Measurements from ENCODE around the gene TEX264. TPM values are rescaled to one million over a fixed set of nuclear protein-coding genes. Genes with fewer than 3 reads are reported as not detected.

Gene TEX264
- total and polyA plus RNA-seq, 3 experiments from 2014 or later = 48.2 to 110 (median 52.3) TPM

- peak overlapping the region in 1 of 7 donors; percentile 56 for H3K4me3 Mint-ChIP-seq
- no peak overlapping the region for H3K27ac ChIP-seq (ENCODE audit: low read depth, low read length)
- peaks cover 6 to 41% (median 13%) of the 10 kb centered on the region in 3 donors for H3K36me3 Mint-ChIP-seq
- ChIA-PET CTCF (interaction anchor here (0.7 to 10.5 kb wide), 2 partner anchors 8 to 176 kb away, joined by 3 to 188 read pairs; partner anchors contain the start of gene DCAF1), POLR2A (no interaction called here)
- no peaks in the 10 kb centered on the region for H3K9me3 ChIP-seq (ENCODE audit: low read length)
- H3K9me3 Mint-ChIP-seq = no peaks in the 10 kb centered on the region
- DNase-seq = no peak
- peaks cover 23% of the 10 kb centered on the region for H3K36me3 ChIP-seq (ENCODE audit: insufficient read depth, low read length)
- peaks cover 96% of the 10 kb centered on the region for H3K4me1 ChIP-seq (ENCODE audit: insufficient read depth, low read length)
- peaks cover 0 to 2% of the 10 kb centered on the region in 2 donors for H3K27me3 Mint-ChIP-seq
- H3K27ac Mint-ChIP-seq = peak overlapping the region; percentile 44 to 94 (median 78)
- peaks cover 77 to 98% (median 96%) of the 10 kb centered on the region in 3 donors for H3K4me1 Mint-ChIP-seq
- H3K27me3 ChIP-seq (ENCODE audit: insufficient read depth, low read length, poor library complexity, severe bottlenecking) = no peaks in the 10 kb centered on the region
- no peak overlapping the region for H3K4me3 ChIP-seq (ENCODE audit: low read length)
Measured at GRCh38 chr3:51677358-51677757, 6.3 kb downstream of the TEX264 start.

- Histone ChIP-seq H3K4me3 (ENCODE audit: low read length) (no peak overlapping the region), H3K27ac (ENCODE audit: low read depth, low read length) (no peak overlapping the region), H3K9me3 (ENCODE audit: low read length) (no peaks in the 10 kb centered on the region), H3K36me3 (ENCODE audit: insufficient read depth, low read length) (peaks cover 23% of the 10 kb centered on the region), H3K27me3 (ENCODE audit: insufficient read depth, low read length, poor library complexity, severe bottlenecking) (no peaks in the 10 kb centered on the region), H3K4me1 (ENCODE audit: insufficient read depth, low read length) (peaks cover 96% of the 10 kb centered on the region)
- peak overlapping the region in 7 of 8 donors; percentile 44 to 93 (median 83) for H3K27ac Mint-ChIP-seq
- H3K27me3 Mint-ChIP-seq = peaks cover 0 to 3% of the 10 kb centered on the region in 2 donors
- no peaks in the 10 kb centered on the region for H3K9me3 Mint-ChIP-seq
- ChIA-PET CTCF (interaction anchor here (0.7 to 14.8 kb wide), 3 partner anchors 8 to 177 kb away, joined by 3 to 210 read pairs (median 188); partner anchors contain the start of genes DCAF1 and TEX264), POLR2A (no interaction called here)
- H3K4me3 Mint-ChIP-seq = peak overlapping the region in 1 of 7 donors; percentile 45
- peaks cover 76 to 98% (median 96%) of the 10 kb centered on the region in 3 donors for H3K4me1 Mint-ChIP-seq
- peaks cover 6 to 45% (median 13%) of the 10 kb centered on the region in 3 donors for H3K36me3 Mint-ChIP-seq
- DNase-seq = no peak
Measured at GRCh38 chr3:51678186-51678585, 7.1 kb downstream of the TEX264 start.

GRCh38 chr3:51678641-51679040, 7.6 kb downstream of the TEX264 start:
- H3K36me3 ChIP-seq (ENCODE audit: insufficient read depth, low read length) = peaks cover 23% of the 10 kb centered on the region
- H3K27ac Mint-ChIP-seq = peak overlapping the region in 7 of 8 donors; percentile 37 to 93 (median 72)
- H3K4me3 Mint-ChIP-seq = no peak overlapping the region
- no peaks in the 10 kb centered on the region for H3K27me3 ChIP-seq (ENCODE audit: insufficient read depth, low read length, poor library complexity, severe bottlenecking)
- peaks cover 0 to 1% of the 10 kb centered on the region in 2 donors for H3K27me3 Mint-ChIP-seq
- no peaks in the 10 kb centered on the region for H3K9me3 ChIP-seq (ENCODE audit: low read length)
- H3K4me1 ChIP-seq (ENCODE audit: insufficient read depth, low read length) = peaks cover 96% of the 10 kb centered on the region
- no peak overlapping the region for H3K27ac ChIP-seq (ENCODE audit: low read depth, low read length)
- peaks cover 72 to 97% (median 96%) of the 10 kb centered on the region in 3 donors for H3K4me1 Mint-ChIP-seq
- H3K4me3 ChIP-seq (ENCODE audit: low read length) = no peak overlapping the region
- peak in 1 of 5 donors; percentile 35 for DNase-seq
- no peaks in the 10 kb centered on the region for H3K9me3 Mint-ChIP-seq
- POLR2A ChIA-PET = no interaction called here
- H3K36me3 Mint-ChIP-seq = peaks cover 6 to 48% (median 13%) of the 10 kb centered on the region in 3 donors
- CTCF ChIA-PET = interaction anchor here (10.5 to 14.8 kb wide), 2 partner anchors 9 to 177 kb away, joined by 188 to 210 read pairs; partner anchors contain the start of genes DCAF1 and TEX264

GRCh38 chr3:51679318-51679717, 8.3 kb downstream of the TEX264 start:
- Mint-ChIP-seq H3K27ac (peak overlapping the region; percentile 43 to 93 (median 82)), H3K4me1 (peaks cover 68 to 97% (median 96%) of the 10 kb centered on the region in 3 donors), H3K27me3 (peaks cover 0 to 1% of the 10 kb centered on the region in 2 donors), H3K4me3 (peak overlapping the region in 1 of 7 donors; percentile 17), H3K36me3 (peaks cover 6 to 54% (median 13%) of the 10 kb centered on the region in 3 donors), H3K9me3 (no peaks in the 10 kb centered on the region)
- peaks cover 97% of the 10 kb centered on the region for H3K4me1 ChIP-seq (ENCODE audit: insufficient read depth, low read length)
- no peak overlapping the region for H3K4me3 ChIP-seq (ENCODE audit: low read length)
- no peak overlapping the region for H3K27ac ChIP-seq (ENCODE audit: low read depth, low read length)
- H3K9me3 ChIP-seq (ENCODE audit: low read length) = no peaks in the 10 kb centered on the region
- H3K36me3 ChIP-seq (ENCODE audit: insufficient read depth, low read length) = peaks cover 25% of the 10 kb centered on the region
- peak in 1 of 5 donors; percentile 31 for DNase-seq
- POLR2A ChIA-PET = interaction anchor here (4.3 kb wide), 1 partner anchor 7 kb away, joined by 26 read pairs; no protein-coding TSS in a partner anchor
- H3K27me3 ChIP-seq (ENCODE audit: insufficient read depth, low read length, poor library complexity, severe bottlenecking) = no peaks in the 10 kb centered on the region
- CTCF ChIA-PET = interaction anchor here (2.0 to 14.8 kb wide), 4 partner anchors 10 to 290 kb away, joined by 5 to 210 read pairs (median 106); partner anchors contain the start of genes DCAF1 and TEX264

GRCh38 chr3:51679777-51680176, 8.7 kb downstream of the TEX264 start:
- peaks cover 97% of the 10 kb centered on the region for H3K4me1 ChIP-seq (ENCODE audit: insufficient read depth, low read length)
- Mint-ChIP-seq H3K9me3 (no peaks in the 10 kb centered on the region), H3K4me3 (peak overlapping the region in 2 of 7 donors; percentile 27 to 33), H3K4me1 (peaks cover 68 to 97% (median 96%) of the 10 kb centered on the region in 3 donors), H3K27me3 (peaks cover 0 to 1% of the 10 kb centered on the region in 2 donors), H3K36me3 (peaks cover 6 to 54% (median 12%) of the 10 kb centered on the region in 3 donors), H3K27ac (peak overlapping the region; percentile 36 to 90 (median 79))
- H3K27ac ChIP-seq (ENCODE audit: low read depth, low read length) = no peak overlapping the region
- H3K36me3 ChIP-seq (ENCODE audit: insufficient read depth, low read length) = peaks cover 25% of the 10 kb centered on the region
- ChIA-PET POLR2A (interaction anchor here (3.0 to 4.3 kb wide), 2 partner anchors 7 to 179 kb away, joined by 26 to 89 read pairs; partner anchors contain the start of gene DCAF1), CTCF (interaction anchor here (1.3 to 14.8 kb wide), 5 partner anchors 10 to 1064 kb away, joined by 3 to 210 read pairs (median 23); partner anchors contain the start of genes DCAF1 and TEX264)
- no peaks in the 10 kb centered on the region for H3K9me3 ChIP-seq (ENCODE audit: low read length)
- no peaks in the 10 kb centered on the region for H3K27me3 ChIP-seq (ENCODE audit: insufficient read depth, low read length, poor library complexity, severe bottlenecking)
- H3K4me3 ChIP-seq (ENCODE audit: low read length) = no peak overlapping the region
- DNase-seq = peak in 1 of 5 donors; percentile 35

GRCh38 chr3:51680196-51680595, 9.1 kb downstream of the TEX264 start:
- H3K4me1 ChIP-seq (ENCODE audit: insufficient read depth, low read length) = peaks cover 97% of the 10 kb centered on the region
- Mint-ChIP-seq H3K27me3 (peaks cover 0 to 1% of the 10 kb centered on the region in 2 donors), H3K4me3 (peak overlapping the region in 2 of 7 donors; percentile 51 to 60), H3K9me3 (no peaks in the 10 kb centered on the region), H3K36me3 (peaks cover 7 to 54% (median 11%) of the 10 kb centered on the region in 3 donors), H3K27ac (peak overlapping the region in 6 of 8 donors; percentile 64 to 90 (median 90)), H3K4me1 (peaks cover 68 to 97% (median 96%) of the 10 kb centered on the region in 3 donors)
- no peaks in the 10 kb centered on the region for H3K27me3 ChIP-seq (ENCODE audit: insufficient read depth, low read length, poor library complexity, severe bottlenecking)
- POLR2A ChIA-PET = interaction anchor here (0.5 to 4.3 kb wide), 3 partner anchors 8 to 198 kb away, joined by 12 to 89 read pairs (median 26); partner anchors contain the start of gene DCAF1
- H3K27ac ChIP-seq (ENCODE audit: low read depth, low read length) = no peak overlapping the region
- H3K9me3 ChIP-seq (ENCODE audit: low read length) = no peaks in the 10 kb centered on the region
- peak overlapping the region; percentile 1 for H3K4me3 ChIP-seq (ENCODE audit: low read length)
- CTCF ChIA-PET = interaction anchor here (1.1 to 14.8 kb wide), 6 partner anchors 10 to 1064 kb away, joined by 3 to 210 read pairs (median 14); partner anchors contain the start of genes DCAF1 and TEX264
- DNase-seq = peak in 1 of 5 donors; percentile 19
- H3K36me3 ChIP-seq (ENCODE audit: insufficient read depth, low read length) = peaks cover 24% of the 10 kb centered on the region

GRCh38 chr3:51680663-51681230, 9.7 kb downstream of the TEX264 start:
- Mint-ChIP-seq H3K27ac (peak overlapping the region in 7 of 8 donors; percentile 59 to 91 (median 86)), H3K4me1 (peaks cover 68 to 97% (median 96%) of the 10 kb centered on the region in 3 donors), H3K36me3 (peaks cover 8 to 54% (median 8%) of the 10 kb centered on the region in 3 donors), H3K27me3 (peaks cover 0 to 1% of the 10 kb centered on the region in 2 donors), H3K9me3 (no peaks in the 10 kb centered on the region), H3K4me3 (peak overlapping the region; percentile 67 to 81 (median 76))
- peaks cover 97% of the 10 kb centered on the region for H3K4me1 ChIP-seq (ENCODE audit: insufficient read depth, low read length)
- H3K27me3 ChIP-seq (ENCODE audit: insufficient read depth, low read length, poor library complexity, severe bottlenecking) = no peaks in the 10 kb centered on the region
- CTCF ChIA-PET = interaction anchor here (1.0 to 14.8 kb wide), 14 partner anchors 10 to 1065 kb away, joined by 3 to 210 read pairs (median 6); partner anchors contain the start of genes DCAF1, RAD54L2 and TEX264
- H3K27ac ChIP-seq (ENCODE audit: low read depth, low read length) = no peak overlapping the region
- H3K36me3 ChIP-seq (ENCODE audit: insufficient read depth, low read length) = peaks cover 20% of the 10 kb centered on the region
- DNase-seq = peak in 1 of 5 donors; percentile 36
- no peaks in the 10 kb centered on the region for H3K9me3 ChIP-seq (ENCODE audit: low read length)
- POLR2A ChIA-PET = interaction anchor here (0.5 to 4.3 kb wide), 6 partner anchors 8 to 295 kb away, joined by 3 to 89 read pairs (median 8); partner anchors contain the start of gene DCAF1
- H3K4me3 ChIP-seq (ENCODE audit: low read length) = peak overlapping the region; percentile 47
